Neural cell (in vitro differentiated cells): ENCODE results near the gene HSF5. TPM values are rescaled to one million over a fixed set of nuclear protein-coding genes. Genes with fewer than 3 reads are reported as not detected.

Experiments
- H2AFZ ChIP-seq: fragments of 200-600, 300-800 bp; sonication (generic), shearing (Covaris generic); 2 replicates; pipeline ENCODE4 v1.6.0; 2014; ENCODE audit warnings: low read depth, mild to moderate bottlenecking, antibody characterized with exemption, low read length, moderate library complexity
- H3F3A ChIP-seq: fragments of 200-600 bp; shearing (Covaris generic); 2 replicates; pipeline ENCODE4 v1.6.1; 2016; ENCODE audit warnings: mild to moderate bottlenecking, moderate library complexity, mixed read lengths, antibody characterized with exemption, low read length; ENCODE audit not compliant: insufficient read depth, poor library complexity, severe bottlenecking
- H3K27ac ChIP-seq: fragments of 200-600, 300-800 bp; sonication (generic), shearing (Covaris generic); 2 replicates; pipeline ENCODE4 v1.5.1; 2014; ENCODE audit warnings: mild to moderate bottlenecking, low read length, moderate library complexity
- H3K27me3 ChIP-seq: fragments of 300-800, 200-600 bp; sonication (generic), shearing (Covaris generic); 2 replicates; pipeline ENCODE4 v1.6.0; 2014; ENCODE audit warnings: mild to moderate bottlenecking, low read depth, low read length, moderate library complexity; ENCODE audit not compliant: insufficient read depth
- H3K36me3 ChIP-seq: fragments of 300-800, 200-600 bp; sonication (generic), shearing (Covaris generic); 2 replicates; pipeline ENCODE4 v1.5.1; 2014; ENCODE audit warnings: mild to moderate bottlenecking, antibody characterized with exemption, low read length, moderate library complexity; ENCODE audit not compliant: insufficient read depth
- H3K4me2 ChIP-seq: fragments of 300-800, 200-600 bp; sonication (generic), shearing (Covaris generic); 2 replicates; pipeline ENCODE4 v1.6.0; 2014; ENCODE audit warnings: mild to moderate bottlenecking, low read length
- H3K4me3 ChIP-seq: fragments of 300-800, 200-600 bp; sonication (generic), shearing (Covaris generic); 2 replicates; pipeline ENCODE4 v1.5.1; 2014; ENCODE audit warnings: mild to moderate bottlenecking, low read length, moderate library complexity
- H3K79me2 ChIP-seq: fragments of 200-600 bp; shearing (Covaris generic); replicated peaks from 2 replicates; pipeline ENCODE4 v1.6.0; 2014; ENCODE audit warnings: mild to moderate bottlenecking, low read length, moderate library complexity; ENCODE audit not compliant: insufficient read depth
- H3K9ac ChIP-seq: fragments of 300-800, 200-600 bp; sonication (generic), shearing (Covaris generic); 2 replicates; pipeline ENCODE4 v1.6.1; 2016; ENCODE audit warnings: mild to moderate bottlenecking, low read length, mixed read lengths
- H3K9me2 ChIP-seq: fragments of 200-600 bp; shearing (Covaris generic); 2 replicates; pipeline ENCODE4 v1.6.1; 2016; ENCODE audit warnings: mild to moderate bottlenecking, low read length, mixed read lengths; ENCODE audit not compliant: insufficient read depth
- H3K9me3 ChIP-seq: fragments of 200-600, 300-800 bp; sonication (generic), shearing (Covaris generic); 2 replicates; pipeline ENCODE4 v1.6.1; 2016; ENCODE audit warnings: mild to moderate bottlenecking, mixed run types, low read length, moderate library complexity, mixed read lengths
- H4K20me1 ChIP-seq: fragments of 200-600 bp; shearing (Covaris generic); 2 replicates; pipeline ENCODE4 v1.6.1; 2016; ENCODE audit warnings: mild to moderate bottlenecking, mixed run types; ENCODE audit not compliant: insufficient read depth
- CTCF ChIP-seq: fragments of 450-650 bp; IDR thresholded peaks from 2 replicates; pipeline ENCODE4 v1.5.1; 2014; ENCODE audit warnings: antibody characterized with exemption, mild to moderate bottlenecking, moderate library complexity; ENCODE audit not compliant: poor library complexity, severe bottlenecking
- EP300 ChIP-seq: fragments of 450-650 bp; conservative IDR thresholded peaks from 2 replicates; pipeline ENCODE4 v1.6.1; 2014; ENCODE audit warnings: antibody characterized with exemption, mild to moderate bottlenecking, moderate library complexity; ENCODE audit not compliant: poor library complexity, severe bottlenecking
- EZH2 ChIP-seq: fragments of 200-600, 300-800 bp; shearing (Covaris generic), sonication (generic); IDR thresholded peaks from 2 replicates; pipeline ENCODE4 v1.6.1; 2014; ENCODE audit warnings: antibody characterized with exemption, low read length, borderline replicate concordance, mild to moderate bottlenecking; ENCODE audit not compliant: insufficient read depth, poor library complexity, severe bottlenecking
- MXI1 ChIP-seq: fragments of 450-650 bp; conservative IDR thresholded peaks from 2 replicates; pipeline ENCODE4 v1.6.1; 2014; ENCODE audit warnings: antibody characterized with exemption, mild to moderate bottlenecking; ENCODE audit not compliant: poor library complexity, severe bottlenecking
- POLR2AphosphoS5 ChIP-seq: IDR thresholded peaks from 2 replicates; pipeline ENCODE4 v1.6.1; 2012
- RAD21 ChIP-seq: fragments of 450-650 bp; conservative IDR thresholded peaks from 2 replicates; pipeline ENCODE4 v1.6.1; 2014; ENCODE audit warnings: antibody characterized with exemption, mild to moderate bottlenecking, moderate library complexity
- REST ChIP-seq: IDR thresholded peaks from 2 replicates; pipeline ENCODE4 v1.6.1; 2012; ENCODE audit warnings: borderline replicate concordance
- SMC3 ChIP-seq: fragments of 450-650 bp; conservative IDR thresholded peaks from 2 replicates; pipeline ENCODE4 v1.6.1; 2014; ENCODE audit warnings: antibody characterized with exemption, mild to moderate bottlenecking, moderate library complexity; ENCODE audit not compliant: poor library complexity
- TAF1 ChIP-seq: IDR thresholded peaks from 2 replicates; pipeline ENCODE4 v1.6.1; 2012; ENCODE audit warnings: low read depth
- polyA plus RNA-seq: library from polyadenylated mRNA; depleted of rRNA; stranded (reverse); fragments of >200 nt; gene quantifications from 2 replicates; pipeline ENCODE4 v1.2.3, GENCODE V29; 2014

HSF5 gene
- polyA plus RNA-seq, 1 donor from 2014 or later, result 0.21 TPM

- no peaks in the 10 kb centered on the region for H3K9me3 ChIP-seq
- H3K36me3 ChIP-seq, result no peaks in the 10 kb centered on the region
- no peak overlapping the region for H3K4me2 ChIP-seq
- no peaks in the 10 kb centered on the region for H4K20me1 ChIP-seq
- H3F3A ChIP-seq, result no peaks in the 10 kb centered on the region
- no peak overlapping the region for H3K4me3 ChIP-seq
- no peaks in the 10 kb centered on the region for H3K27me3 ChIP-seq
- no peaks in the 10 kb centered on the region for H3K9me2 ChIP-seq
- H3K9ac ChIP-seq, result no peak overlapping the region
- no peaks in the 10 kb centered on the region for H3K79me2 ChIP-seq
- TF ChIP-seq CTCF, result peak; percentile 60
- no peak for TF ChIP-seq POLR2AphosphoS5
- no peak for TF ChIP-seq EZH2
- peak; percentile 74 for TF ChIP-seq RAD21
- TF ChIP-seq SMC3, result peak; percentile 65
- TF ChIP-seq TAF1, result no peak
- H3K27ac ChIP-seq, result no peak overlapping the region
- no peak overlapping the region for H2AFZ ChIP-seq
Measured at GRCh38 chr17:58447039-58447975, 40.9 kb downstream of the HSF5 start.

GRCh38 chr17:58446086-58446485 is 42.1 kb downstream of the HSF5 start:
- Histone ChIP-seq H4K20me1 (no peaks in the 10 kb centered on the region), H3K4me2 (no peak overlapping the region), H3K79me2 (no peaks in the 10 kb centered on the region)

GRCh38 chr17:58436805-58437239 is 51.4 kb downstream of the HSF5 start:
- Histone ChIP-seq H2AFZ (no peak overlapping the region), H3K27me3 (peaks cover 1% of the 10 kb centered on the region), H3K9ac (no peak overlapping the region), H3K4me3 (no peak overlapping the region), H3K4me2 (no peak overlapping the region), H3K36me3 (no peaks in the 10 kb centered on the region), H3K27ac (no peak overlapping the region), H3F3A (no peaks in the 10 kb centered on the region), H3K9me2 (no peaks in the 10 kb centered on the region), H4K20me1 (no peaks in the 10 kb centered on the region), H3K9me3 (no peaks in the 10 kb centered on the region), H3K79me2 (no peaks in the 10 kb centered on the region)
- TF ChIP-seq REST (no peak), RAD21 (no peak), POLR2AphosphoS5 (no peak), EP300 (no peak), CTCF (no peak), MXI1 (no peak), SMC3 (no peak), EZH2 (no peak), TAF1 (no peak)

More at GRCh38 chr17:58446086-58446485, 42.1 kb downstream of the HSF5 start:
- no peak overlapping the region for H2AFZ ChIP-seq
- no peaks in the 10 kb centered on the region for H3K9me2 ChIP-seq
- peaks cover 2% of the 10 kb centered on the region for H3K27me3 ChIP-seq
- H3K27ac ChIP-seq, result no peak overlapping the region
- no peaks in the 10 kb centered on the region for H3K36me3 ChIP-seq
- H3K4me3 ChIP-seq, result no peak overlapping the region
- H3K9ac ChIP-seq, result no peak overlapping the region
- no peaks in the 10 kb centered on the region for H3K9me3 ChIP-seq
- TF ChIP-seq RAD21, result no peak
- no peaks in the 10 kb centered on the region for H3F3A ChIP-seq
